Activated naive CD8-positive, alpha-beta T cell treated with anti-CD3 and anti-CD28 coated beads, Interleukin-2, amount 50 U/mL, for 16 hours (primary cell): ENCODE data around the gene IRAK3.

ENCODE experiments used
- DNase-seq: peaks from one replicate; pipeline ENCODE4 v3.0.0-alpha.2; 2020; ENCODE audit warnings: low read depth, low spot score

IRAK3 gene

DNA sequence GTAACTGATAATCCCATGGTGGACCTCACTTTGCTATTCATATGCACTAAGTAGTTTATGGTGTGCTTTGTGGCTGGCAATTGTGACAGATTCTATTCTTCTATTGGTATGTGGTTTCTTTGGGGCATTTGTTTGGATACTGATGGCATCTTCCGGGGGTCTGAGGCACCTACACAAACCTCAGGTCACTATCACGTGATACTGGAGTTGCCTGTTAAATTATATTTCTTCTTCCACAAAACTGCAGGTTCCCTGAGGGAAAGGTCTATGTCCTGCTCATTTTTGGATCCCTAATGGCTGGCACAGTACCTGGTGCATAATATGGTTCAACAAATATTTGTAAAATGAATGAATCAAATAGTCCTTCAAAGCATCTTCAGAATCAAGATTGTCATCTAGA, 63.8 kb downstream of the IRAK3 start:
- DNase-seq: no peak

DNA sequence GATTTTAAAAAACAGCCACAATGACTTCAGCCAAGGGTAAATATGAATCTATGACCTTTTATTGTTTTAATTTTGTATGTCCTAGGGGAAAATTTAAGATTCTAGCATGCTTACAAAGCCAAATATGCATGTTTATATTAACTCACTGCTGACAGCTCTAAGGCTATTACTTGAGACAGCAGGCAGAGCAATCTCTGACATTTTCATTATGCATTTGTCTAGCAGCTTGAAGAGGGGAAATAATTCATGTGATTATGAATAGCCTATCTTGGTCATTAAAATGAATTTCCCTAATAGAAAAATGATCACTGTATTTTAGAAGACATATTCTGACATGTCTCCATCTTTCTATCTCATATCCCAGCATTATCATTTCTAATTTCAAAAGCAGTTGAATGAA, 66.7 kb downstream of the IRAK3 start:
- no peak for DNase-seq

DNA sequence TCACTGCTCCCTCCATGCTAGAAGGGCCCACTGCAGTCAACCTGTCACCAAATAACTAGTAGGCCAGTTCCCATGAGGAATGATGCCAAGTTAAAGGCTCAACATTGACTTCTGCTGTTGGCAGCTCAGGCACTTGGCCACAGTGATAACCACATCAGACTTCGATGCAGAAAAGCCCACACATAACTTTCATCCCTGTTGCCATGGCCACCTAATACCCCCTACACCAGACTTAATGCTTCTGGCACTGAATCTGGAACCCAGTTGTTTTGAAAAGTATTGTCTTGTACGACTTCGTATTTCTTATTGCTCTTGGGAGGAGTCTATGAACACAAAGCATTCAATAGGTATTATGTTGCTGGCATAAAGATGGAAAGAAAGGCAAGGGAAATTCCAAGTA, 69.0 kb downstream of the IRAK3 start:
- DNase-seq: no peak

GRCh38 chr12:66262737-66263136, 73.7 kb downstream of the IRAK3 start:
- DNase-seq: no peak

DNA sequence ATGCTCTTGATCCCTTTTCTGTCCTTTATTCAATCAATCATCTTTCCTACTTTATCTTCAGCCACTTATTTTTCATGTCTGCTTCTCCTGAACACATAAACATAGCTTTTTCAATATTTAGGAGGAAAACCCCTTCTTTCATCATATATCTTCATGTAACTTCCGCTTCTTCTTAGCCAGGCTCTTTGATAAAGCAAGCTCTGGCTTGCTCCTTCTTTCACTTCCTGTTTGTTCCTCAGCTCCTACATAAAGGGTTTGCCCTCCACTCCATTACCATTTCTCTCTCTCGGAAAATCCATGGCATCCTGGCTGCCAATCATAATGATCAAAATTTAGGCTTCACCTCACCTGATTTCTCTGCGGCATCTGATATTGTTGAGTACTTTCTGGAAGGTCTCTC, 79.5 kb downstream of the IRAK3 start:
- no peak for DNase-seq

DNA sequence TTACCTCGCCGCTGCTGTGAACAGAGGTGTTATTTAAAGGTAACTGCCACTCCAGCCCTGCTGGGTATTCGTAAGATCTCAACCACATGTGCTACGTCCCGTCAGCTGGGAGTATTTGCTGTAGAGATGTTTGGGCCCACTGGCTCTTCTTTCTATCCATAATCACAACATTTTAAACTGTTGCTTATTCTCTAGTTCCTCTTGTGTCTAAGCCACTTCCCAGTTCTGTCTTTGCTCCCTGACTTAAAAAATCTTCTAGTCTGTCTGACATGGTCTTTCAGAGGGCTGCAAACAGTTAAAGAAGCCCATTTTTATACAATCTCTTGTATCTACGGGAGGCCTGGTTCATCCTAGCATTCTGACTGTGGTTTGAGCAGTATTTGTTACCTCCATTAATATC, 80.1 kb downstream of the IRAK3 start:
- DNase-seq: no peak

- DNase-seq: no peak
These were observed 80.9 kb downstream of the IRAK3 start for GRCh38 chr12:66269757-66270383.

- DNase-seq: no peak
These were observed 81.6 kb downstream of the IRAK3 start for GRCh38 chr12:66270613-66271012.

- DNase-seq: no peak
These were observed 83.6 kb downstream of the IRAK3 start for GRCh38 chr12:66272650-66273049.

GRCh38 chr12:66273147-66273546, 84.1 kb downstream of the IRAK3 start:
- DNase-seq: no peak

DNA sequence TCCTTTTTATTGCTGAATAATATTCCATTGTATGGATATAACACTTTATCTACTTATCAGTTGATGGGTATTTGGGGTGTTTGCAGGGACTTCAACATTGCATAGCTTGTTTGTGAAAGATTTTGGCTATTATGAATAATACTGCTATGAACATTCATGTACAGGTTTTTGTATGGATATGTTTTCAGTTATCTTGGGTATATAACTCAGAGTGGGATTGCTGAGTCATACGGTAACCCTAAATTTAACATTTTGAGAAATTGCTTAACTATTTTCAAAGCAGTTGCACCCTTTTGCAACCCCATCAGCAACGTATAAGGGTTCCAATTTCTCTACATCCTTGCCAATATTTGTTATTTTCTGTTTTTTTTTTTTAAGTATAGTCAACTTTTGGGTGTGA, 86.0 kb downstream of the IRAK3 start:
- no peak for DNase-seq

DNA sequence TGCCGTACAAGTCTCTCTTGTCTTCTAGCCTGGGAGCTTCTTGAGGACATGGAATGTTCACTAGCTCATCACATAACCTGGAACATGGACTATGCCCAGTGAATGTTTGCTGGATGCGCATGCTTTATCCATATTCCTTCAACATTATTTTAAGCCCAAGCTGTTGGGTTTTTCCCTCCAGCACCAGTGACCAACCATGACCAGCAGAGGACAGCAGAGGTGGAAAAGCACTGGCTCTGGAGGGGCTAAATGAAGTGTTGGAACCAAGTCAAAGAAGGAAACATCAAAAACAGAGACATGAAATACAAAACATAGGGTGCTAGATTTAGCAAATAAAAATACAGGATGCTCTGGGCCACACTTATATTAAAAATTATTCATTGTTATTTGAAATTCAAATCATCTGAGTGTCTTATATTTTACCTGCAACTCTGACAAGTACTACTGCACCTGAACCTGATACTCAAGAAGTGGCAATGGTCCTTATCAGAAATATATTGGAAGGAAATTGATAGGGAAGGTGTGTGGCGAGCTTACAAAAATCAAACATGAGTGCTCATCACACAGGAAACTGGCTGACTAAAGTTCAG, 90.2 kb downstream of the IRAK3 start:
- DNase-seq: no peak

GRCh38 chr12:66280561-66280960, 91.5 kb downstream of the IRAK3 start:
- no peak for DNase-seq

- DNase-seq: no peak
These were observed 93.2 kb downstream of the IRAK3 start for GRCh38 chr12:66282244-66282643.

DNA sequence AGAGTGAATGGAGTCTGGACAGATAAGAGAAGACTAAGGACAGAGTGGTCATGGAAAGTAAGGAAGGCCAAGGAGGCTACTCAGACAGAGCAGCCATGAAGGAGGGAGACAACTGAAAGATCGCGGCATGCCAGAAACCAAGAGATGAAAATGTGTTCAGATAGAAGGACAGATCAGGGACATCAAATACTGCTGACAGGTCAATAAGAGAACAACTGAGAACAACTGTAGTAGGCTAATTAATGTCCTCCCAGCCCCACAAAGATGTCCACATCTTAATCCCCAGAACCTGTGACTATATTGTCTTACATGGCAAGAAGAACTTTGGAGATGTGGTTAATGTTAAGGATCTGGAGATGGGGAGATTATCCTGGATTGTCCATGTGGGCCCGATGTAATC, 98.3 kb downstream of the IRAK3 start:
- no peak for DNase-seq

GRCh38 chr12:66288121-66288520, 99.1 kb downstream of the IRAK3 start:
- no peak for DNase-seq

DNA sequence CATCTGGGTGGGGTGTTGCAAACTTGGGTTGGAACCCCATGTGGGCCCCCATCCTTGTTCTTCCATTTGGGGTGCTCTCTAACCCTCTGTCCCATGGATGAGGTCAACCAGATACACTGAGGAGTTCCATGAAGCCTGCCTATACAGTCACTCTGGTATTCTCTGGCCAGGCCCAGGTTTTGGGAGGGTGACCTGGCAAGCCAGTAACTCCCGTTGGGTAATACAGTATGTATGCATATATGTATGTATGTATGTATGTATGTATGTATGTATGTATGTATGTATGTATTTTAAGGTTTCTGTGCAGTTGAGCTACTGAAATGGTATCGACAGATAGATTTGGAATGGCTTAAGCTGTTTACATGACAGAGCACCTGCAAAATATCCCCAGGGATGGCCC, 100.5 kb downstream of the IRAK3 start:
- DNase-seq: no peak

- DNase-seq: no peak
These were observed 101.7 kb downstream of the IRAK3 start for GRCh38 chr12:66290716-66291200.

GRCh38 chr12:66296176-66296683, 107.2 kb downstream of the IRAK3 start:
- DNase-seq: no peak

DNA sequence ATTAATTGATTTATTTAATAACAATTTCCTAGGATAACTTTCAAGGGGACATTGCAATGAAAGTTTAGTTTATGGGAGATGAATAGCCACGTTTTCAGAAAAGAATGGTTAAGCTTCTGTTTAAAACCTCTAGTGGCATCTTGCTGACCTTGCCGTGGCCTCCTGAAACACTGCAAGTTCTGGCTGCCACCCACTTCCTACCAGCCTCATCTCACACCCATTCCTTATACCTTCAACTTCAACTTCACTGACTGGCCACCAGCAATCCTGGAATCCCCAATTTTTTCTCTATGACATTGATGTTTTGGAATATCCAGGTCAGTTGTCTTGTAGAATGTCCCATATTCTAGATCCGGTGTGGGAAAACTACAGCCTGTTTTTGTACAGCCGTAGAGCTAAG, 108.1 kb downstream of the IRAK3 start:
- no peak for DNase-seq

- DNase-seq: no peak
These were observed 108.9 kb downstream of the IRAK3 start for GRCh38 chr12:66297923-66298322.

GRCh38 chr12:66301944-66302826, 113.2 kb downstream of the IRAK3 start, which contains the start of gene HELB:
TSS of gene HELB (plus strand) at chr12:66302493. CDS start at chr12:66302604, 111 bp downstream.
- DNase-seq: peak; percentile 96

- no peak for DNase-seq
These were observed 113.8 kb downstream of the IRAK3 start for GRCh38 chr12:66302827-66303169.
